ENCODE results near the gene CHAD. TPM values are rescaled to one million over a fixed set of nuclear protein-coding genes. Genes with fewer than 3 reads are reported as not detected.

Gene CHAD
- total RNA-seq, 1 experiment from 2014 or later: 0.09 TPM

DNA sequence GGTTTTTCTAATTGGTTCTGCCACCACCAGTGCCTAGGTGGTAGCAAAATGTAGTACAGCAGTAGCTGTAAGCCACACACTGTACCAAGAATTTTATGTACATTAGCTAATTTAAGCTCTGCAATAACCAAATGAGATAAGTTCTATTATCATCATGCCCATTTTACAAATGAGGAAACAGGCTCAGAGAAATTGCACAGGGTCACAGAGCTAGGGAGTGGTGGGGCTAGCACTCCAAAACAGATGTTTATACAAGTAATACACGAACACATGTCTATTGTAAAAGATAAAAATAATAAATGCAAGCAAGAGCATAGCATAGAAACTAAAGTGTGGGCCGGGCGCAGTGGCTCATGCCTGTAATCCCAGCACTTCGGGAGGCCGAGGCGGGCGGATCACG is 23.5 kb upstream of the CHAD start:
- ChIA-PET CTCF (interaction anchor here (0.6 to 1.8 kb wide), 3 partner anchors 8 to 12 kb away, joined by 3 to 6 read pairs (median 4); no protein-coding TSS in a partner anchor), POLR2A (no interaction called here)
- H3K27ac Mint-ChIP-seq: no peak overlapping the region
- H3K9me3 Mint-ChIP-seq: no peaks in the 10 kb centered on the region
- H3K27me3 Mint-ChIP-seq (ENCODE audit: low read depth): no peaks in the 10 kb centered on the region
- DNase-seq (ENCODE audit: low spot score): no peak
- H3K4me3 Mint-ChIP-seq: no peak overlapping the region
- no peak for TF ChIP-seq HMGXB4 (CRISPR knock-in tag; IDR thresholded peaks at IDR 0.05)
- TF ChIP-seq, protein P1, sequence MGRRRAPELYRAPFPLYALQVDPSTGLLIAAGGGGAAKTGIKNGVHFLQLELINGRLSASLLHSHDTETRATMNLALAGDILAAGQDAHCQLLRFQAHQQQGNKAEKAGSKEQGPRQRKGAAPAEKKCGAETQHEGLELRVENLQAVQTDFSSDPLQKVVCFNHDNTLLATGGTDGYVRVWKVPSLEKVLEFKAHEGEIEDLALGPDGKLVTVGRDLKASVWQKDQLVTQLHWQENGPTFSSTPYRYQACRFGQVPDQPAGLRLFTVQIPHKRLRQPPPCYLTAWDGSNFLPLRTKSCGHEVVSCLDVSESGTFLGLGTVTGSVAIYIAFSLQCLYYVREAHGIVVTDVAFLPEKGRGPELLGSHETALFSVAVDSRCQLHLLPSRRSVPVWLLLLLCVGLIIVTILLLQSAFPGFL (CRISPR knock-in tag; IDR thresholded peaks at IDR 0.05; ENCODE audit: borderline replicate concordance): no peak
- TF ChIP-seq, protein P2, sequence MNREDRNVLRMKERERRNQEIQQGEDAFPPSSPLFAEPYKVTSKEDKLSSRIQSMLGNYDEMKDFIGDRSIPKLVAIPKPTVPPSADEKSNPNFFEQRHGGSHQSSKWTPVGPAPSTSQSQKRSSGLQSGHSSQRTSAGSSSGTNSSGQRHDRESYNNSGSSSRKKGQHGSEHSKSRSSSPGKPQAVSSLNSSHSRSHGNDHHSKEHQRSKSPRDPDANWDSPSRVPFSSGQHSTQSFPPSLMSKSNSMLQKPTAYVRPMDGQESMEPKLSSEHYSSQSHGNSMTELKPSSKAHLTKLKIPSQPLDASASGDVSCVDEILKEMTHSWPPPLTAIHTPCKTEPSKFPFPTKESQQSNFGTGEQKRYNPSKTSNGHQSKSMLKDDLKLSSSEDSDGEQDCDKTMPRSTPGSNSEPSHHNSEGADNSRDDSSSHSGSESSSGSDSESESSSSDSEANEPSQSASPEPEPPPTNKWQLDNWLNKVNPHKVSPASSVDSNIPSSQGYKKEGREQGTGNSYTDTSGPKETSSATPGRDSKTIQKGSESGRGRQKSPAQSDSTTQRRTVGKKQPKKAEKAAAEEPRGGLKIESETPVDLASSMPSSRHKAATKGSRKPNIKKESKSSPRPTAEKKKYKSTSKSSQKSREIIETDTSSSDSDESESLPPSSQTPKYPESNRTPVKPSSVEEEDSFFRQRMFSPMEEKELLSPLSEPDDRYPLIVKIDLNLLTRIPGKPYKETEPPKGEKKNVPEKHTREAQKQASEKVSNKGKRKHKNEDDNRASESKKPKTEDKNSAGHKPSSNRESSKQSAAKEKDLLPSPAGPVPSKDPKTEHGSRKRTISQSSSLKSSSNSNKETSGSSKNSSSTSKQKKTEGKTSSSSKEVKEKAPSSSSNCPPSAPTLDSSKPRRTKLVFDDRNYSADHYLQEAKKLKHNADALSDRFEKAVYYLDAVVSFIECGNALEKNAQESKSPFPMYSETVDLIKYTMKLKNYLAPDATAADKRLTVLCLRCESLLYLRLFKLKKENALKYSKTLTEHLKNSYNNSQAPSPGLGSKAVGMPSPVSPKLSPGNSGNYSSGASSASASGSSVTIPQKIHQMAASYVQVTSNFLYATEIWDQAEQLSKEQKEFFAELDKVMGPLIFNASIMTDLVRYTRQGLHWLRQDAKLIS (CRISPR knock-in tag; IDR thresholded peaks at IDR 0.05; ENCODE audit: borderline replicate concordance): no peak
- no peak for TF ChIP-seq GRHL2 (CRISPR knock-in tag; IDR thresholded peaks at IDR 0.05; ENCODE audit: insufficient replicate concordance, severe bottlenecking)
- no peak for TF ChIP-seq ESRRA (CRISPR knock-in tag; IDR thresholded peaks at IDR 0.05; ENCODE audit: borderline replicate concordance)
- TF ChIP-seq USF1 (CRISPR knock-in tag; IDR thresholded peaks at IDR 0.05): no peak
- TF ChIP-seq TEAD4 (CRISPR knock-in tag; IDR thresholded peaks at IDR 0.05): no peak
- TF ChIP-seq, protein P3, sequence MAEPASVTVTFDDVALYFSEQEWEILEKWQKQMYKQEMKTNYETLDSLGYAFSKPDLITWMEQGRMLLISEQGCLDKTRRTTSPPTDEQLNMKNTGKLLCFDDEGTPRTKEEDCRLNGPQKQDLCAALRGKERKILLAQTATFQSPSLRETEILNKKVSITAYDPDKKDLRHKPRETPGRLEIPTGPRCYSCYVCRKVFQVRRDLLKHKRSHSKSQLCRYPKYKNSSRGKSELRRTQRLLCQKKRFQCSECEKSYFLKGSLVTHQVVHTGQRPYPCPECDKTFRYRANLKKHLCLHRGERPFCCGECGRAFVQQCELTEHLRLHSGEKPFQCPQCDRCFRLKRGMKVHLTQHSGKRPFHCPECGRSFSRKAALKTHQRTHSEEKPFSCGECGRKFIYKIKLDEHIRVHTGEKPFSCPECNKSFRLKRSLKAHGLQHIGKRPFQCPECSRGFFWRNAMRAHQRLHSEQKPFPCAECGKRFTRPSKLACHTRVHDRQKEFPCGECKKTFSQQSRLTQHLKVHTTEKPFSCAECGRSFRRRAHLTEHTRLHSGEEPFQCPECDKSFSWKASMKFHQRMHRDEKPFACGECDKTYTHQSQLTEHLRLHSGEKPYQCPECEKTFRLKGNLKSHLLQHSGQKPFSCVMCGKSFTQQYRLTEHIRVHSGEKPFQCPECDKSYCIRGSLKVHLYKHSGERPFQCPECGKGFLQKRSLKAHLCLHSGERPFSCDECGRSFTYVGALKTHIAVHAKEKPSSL (CRISPR knock-in tag; conservative IDR thresholded peaks at IDR 0.05): no peak
- no peak for TF ChIP-seq SMAD4 (CRISPR knock-in tag; IDR thresholded peaks at IDR 0.05)
- TF ChIP-seq, protein P4, sequence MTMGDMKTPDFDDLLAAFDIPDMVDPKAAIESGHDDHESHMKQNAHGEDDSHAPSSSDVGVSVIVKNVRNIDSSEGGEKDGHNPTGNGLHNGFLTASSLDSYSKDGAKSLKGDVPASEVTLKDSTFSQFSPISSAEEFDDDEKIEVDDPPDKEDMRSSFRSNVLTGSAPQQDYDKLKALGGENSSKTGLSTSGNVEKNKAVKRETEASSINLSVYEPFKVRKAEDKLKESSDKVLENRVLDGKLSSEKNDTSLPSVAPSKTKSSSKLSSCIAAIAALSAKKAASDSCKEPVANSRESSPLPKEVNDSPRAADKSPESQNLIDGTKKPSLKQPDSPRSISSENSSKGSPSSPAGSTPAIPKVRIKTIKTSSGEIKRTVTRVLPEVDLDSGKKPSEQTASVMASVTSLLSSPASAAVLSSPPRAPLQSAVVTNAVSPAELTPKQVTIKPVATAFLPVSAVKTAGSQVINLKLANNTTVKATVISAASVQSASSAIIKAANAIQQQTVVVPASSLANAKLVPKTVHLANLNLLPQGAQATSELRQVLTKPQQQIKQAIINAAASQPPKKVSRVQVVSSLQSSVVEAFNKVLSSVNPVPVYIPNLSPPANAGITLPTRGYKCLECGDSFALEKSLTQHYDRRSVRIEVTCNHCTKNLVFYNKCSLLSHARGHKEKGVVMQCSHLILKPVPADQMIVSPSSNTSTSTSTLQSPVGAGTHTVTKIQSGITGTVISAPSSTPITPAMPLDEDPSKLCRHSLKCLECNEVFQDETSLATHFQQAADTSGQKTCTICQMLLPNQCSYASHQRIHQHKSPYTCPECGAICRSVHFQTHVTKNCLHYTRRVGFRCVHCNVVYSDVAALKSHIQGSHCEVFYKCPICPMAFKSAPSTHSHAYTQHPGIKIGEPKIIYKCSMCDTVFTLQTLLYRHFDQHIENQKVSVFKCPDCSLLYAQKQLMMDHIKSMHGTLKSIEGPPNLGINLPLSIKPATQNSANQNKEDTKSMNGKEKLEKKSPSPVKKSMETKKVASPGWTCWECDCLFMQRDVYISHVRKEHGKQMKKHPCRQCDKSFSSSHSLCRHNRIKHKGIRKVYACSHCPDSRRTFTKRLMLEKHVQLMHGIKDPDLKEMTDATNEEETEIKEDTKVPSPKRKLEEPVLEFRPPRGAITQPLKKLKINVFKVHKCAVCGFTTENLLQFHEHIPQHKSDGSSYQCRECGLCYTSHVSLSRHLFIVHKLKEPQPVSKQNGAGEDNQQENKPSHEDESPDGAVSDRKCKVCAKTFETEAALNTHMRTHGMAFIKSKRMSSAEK (CRISPR knock-in tag; IDR thresholded peaks at IDR 0.05; ENCODE audit: borderline replicate concordance): no peak
- TF ChIP-seq FOXK1 (CRISPR knock-in tag; IDR thresholded peaks at IDR 0.05): no peak
- no peak for TF ChIP-seq EMX1 (CRISPR knock-in tag; IDR thresholded peaks at IDR 0.05)
- no peak for TF ChIP-seq JUN (CRISPR knock-in tag; IDR thresholded peaks at IDR 0.05)
- TF ChIP-seq ZNF263 (CRISPR knock-in tag; IDR thresholded peaks at IDR 0.05; ENCODE audit: low read depth): no peak
- TF ChIP-seq CDX4 (CRISPR knock-in tag; IDR thresholded peaks at IDR 0.05; ENCODE audit: borderline replicate concordance): no peak
- no peaks in the 10 kb centered on the region for H3K36me3 Mint-ChIP-seq
- ATAC-seq: no peak
- no peaks in the 10 kb centered on the region for H3K4me1 Mint-ChIP-seq
